ENCODE measurements around the gene SERTAD1.
A peak's percentile ranks its signal among the peaks of the same experiment; 100 is the strongest.

Gene SERTAD1

GRCh38 chr19:40400559-40400958 lies 25.2 kb downstream of the SERTAD1 start:
- DNase-seq (ENCODE audit: low spot score) = no peak

- peak; percentile 78 for DNase-seq (ENCODE audit: low spot score)
Measured at GRCh38 chr19:40398417-40399131, 27.2 kb downstream of the SERTAD1 start.

- no peak for DNase-seq (ENCODE audit: low spot score)
Measured at GRCh38 chr19:40397568-40397906, 28.3 kb downstream of the SERTAD1 start.

GRCh38 chr19:40396886-40397567 lies 28.8 kb downstream of the SERTAD1 start:
- DNase-seq (ENCODE audit: low spot score) = no peak

GRCh38 chr19:40395956-40396355 lies 29.8 kb downstream of the SERTAD1 start:
- no peak for DNase-seq (ENCODE audit: low spot score)

- no peak for DNase-seq (ENCODE audit: low spot score)
Measured at GRCh38 chr19:40394816-40395210, 31.0 kb downstream of the SERTAD1 start.

GRCh38 chr19:40393894-40394815 lies 31.6 kb downstream of the SERTAD1 start:
- no peak for DNase-seq (ENCODE audit: low spot score)

- no peak for DNase-seq (ENCODE audit: low spot score)
Measured at GRCh38 chr19:40392894-40393517, 32.8 kb downstream of the SERTAD1 start.

- DNase-seq (ENCODE audit: low spot score) = no peak
Measured at GRCh38 chr19:40392123-40392522, 33.7 kb downstream of the SERTAD1 start.

GRCh38 chr19:40390084-40390742 lies 35.6 kb downstream of the SERTAD1 start, which contains the start of gene HIPK4:
TSS of gene HIPK4 (minus strand) at chr19:40390181. CDS start at chr19:40389902, 279 bp downstream.
- DNase-seq (ENCODE audit: low spot score) = no peak

GRCh38 chr19:40389404-40390083 lies 36.2 kb downstream of the SERTAD1 start:
- DNase-seq (ENCODE audit: low spot score) = no peak

GRCh38 chr19:40388481-40388880 lies 37.3 kb downstream of the SERTAD1 start:
- no peak for DNase-seq (ENCODE audit: low spot score)

- DNase-seq (ENCODE audit: low spot score) = no peak
Measured at GRCh38 chr19:40387155-40387554, 38.6 kb downstream of the SERTAD1 start.

GRCh38 chr19:40383668-40384248 lies 42.0 kb downstream of the SERTAD1 start:
- DNase-seq (ENCODE audit: low spot score) = no peak

- no peak for DNase-seq (ENCODE audit: low spot score)
Measured at GRCh38 chr19:40381321-40381720, 44.5 kb downstream of the SERTAD1 start.

GRCh38 chr19:40380199-40381037 lies 45.4 kb downstream of the SERTAD1 start:
- DNase-seq (ENCODE audit: low spot score) = no peak

GRCh38 chr19:40379446-40380198 lies 46.2 kb downstream of the SERTAD1 start:
- no peak for DNase-seq (ENCODE audit: low spot score)

- no peak for DNase-seq (ENCODE audit: low spot score)
Measured at GRCh38 chr19:40378509-40378908, 47.3 kb downstream of the SERTAD1 start.

GRCh38 chr19:40377876-40378385 lies 47.9 kb downstream of the SERTAD1 start:
- no peak for DNase-seq (ENCODE audit: low spot score)

Data from germinal center (tissue), 1 donor.